Activated CD8-positive, alpha-beta T cell treated with anti-CD3 and anti-CD28 coated beads for 36 hours (primary cell): ENCODE measurements around the gene AHRR. TPM values are rescaled to one million over a fixed set of nuclear protein-coding genes. Genes with fewer than 3 reads are reported as not detected.

Experiments
- ATAC-seq: fragments of 200-7000 bp; cut with Tn5 transposase; one replicate; pipeline ENCODE4 v1.10.0; 2021; ENCODE audit warnings: mild to moderate bottlenecking, moderate library complexity
- CTCF ChIA-PET: fragments of 350-600 bp; sonication (Branson Sonifier 250); formaldehyde crosslinking; loops from one replicate; lab custom pipeline; 2021; ENCODE audit warnings: antibody characterized with exemption; lab: Charles Lee
- POLR2A ChIA-PET: fragments of 350-600 bp; sonication (Branson Sonifier 250); formaldehyde crosslinking; loops from one replicate; lab custom pipeline; 2021; ENCODE audit warnings: antibody characterized with exemption; lab: Charles Lee
- DNase-seq: peaks from one replicate; pipeline ENCODE4 v3.0.0-alpha.2; 2020
- H3K27ac Mint-ChIP-seq: one replicate; pipeline ENCODE4 v1.8.0; 2021; ENCODE audit warnings: mild to moderate bottlenecking, mixed read lengths
- H3K27me3 Mint-ChIP-seq: one replicate; pipeline ENCODE4 v1.8.0; 2021; ENCODE audit warnings: mixed read lengths
- H3K36me3 Mint-ChIP-seq: one replicate; pipeline ENCODE4 v1.8.0; 2021; ENCODE audit warnings: low read depth, mixed read lengths
- H3K4me1 Mint-ChIP-seq: one replicate; pipeline ENCODE4 v1.8.0; 2021; ENCODE audit warnings: low read depth, mixed read lengths
- H3K4me3 Mint-ChIP-seq: one replicate; pipeline ENCODE4 v1.8.0; 2021; ENCODE audit warnings: mild to moderate bottlenecking, moderate library complexity, mixed read lengths
- H3K9me3 Mint-ChIP-seq: one replicate; pipeline ENCODE4 v1.8.0; 2021; ENCODE audit warnings: mixed read lengths
- CTCF ChIP-seq: fragments of 200-600 bp; IDR thresholded peaks from one replicate; pipeline ENCODE4 v1.8.0; 2022; ENCODE audit warnings: antibody characterized with exemption, mild to moderate bottlenecking
- intact Hi-C: fragments of 100-400 bp; cut with micrococcal nuclease; formaldehyde crosslinking; loops from one replicate; pipeline ENCODE4 v1.10.0; 2022
- total RNA-seq, 2 experiments: library from RNA; stranded (reverse); gene quantifications; one replicate each; pipeline ENCODE4 v1.2.3, GENCODE V29; 2021

AHRR gene
- total RNA-seq, 2 experiments from 2014 or later: 26.3 to 27.9 TPM

GRCh38 chr5:353612-354580 is 32.4 kb downstream of the AHRR start:
- H3K4me3 Mint-ChIP-seq: no peak overlapping the region
- no peaks in the 10 kb centered on the region for H3K9me3 Mint-ChIP-seq
- intact Hi-C loops: no loop called here
- ATAC-seq (no peak), DNase-seq (no peak)
- CTCF ChIA-PET: interaction anchor here (1.6 kb wide), 1 partner anchor 10 kb away, joined by 4 read pairs; no protein-coding TSS in a partner anchor
- H3K36me3 Mint-ChIP-seq: peaks cover 19% of the 10 kb centered on the region
- POLR2A ChIA-PET: interaction anchor here (1.1 to 1.5 kb wide), 5 partner anchors 8 to 18 kb away, joined by 3 to 5 read pairs (median 4); no protein-coding TSS in a partner anchor
- no peak for TF ChIP-seq CTCF
- peaks cover 3% of the 10 kb centered on the region for H3K4me1 Mint-ChIP-seq
- no peak overlapping the region for H3K27ac Mint-ChIP-seq
- H3K27me3 Mint-ChIP-seq: no peaks in the 10 kb centered on the region

GRCh38 chr5:354581-355378 is 33.3 kb downstream of the AHRR start:
- Mint-ChIP-seq H3K4me3 (no peak overlapping the region), H3K36me3 (peaks cover 23% of the 10 kb centered on the region), H3K9me3 (no peaks in the 10 kb centered on the region), H3K4me1 (peaks cover 3% of the 10 kb centered on the region), H3K27me3 (no peaks in the 10 kb centered on the region), H3K27ac (no peak overlapping the region)
- no peak for DNase-seq
- no peak for TF ChIP-seq CTCF
- ChIA-PET CTCF (no interaction called here), POLR2A (interaction anchor here (1.2 to 1.5 kb wide), 3 partner anchors 8 to 11 kb away, joined by 4 to 5 read pairs (median 5); no protein-coding TSS in a partner anchor)
- intact Hi-C loops: no loop called here
- ATAC-seq: no peak

- intact Hi-C loops: no loop called here
Observed at GRCh38 chr5:355379-355935, 33.9 kb downstream of the AHRR start.

GRCh38 chr5:355958-356357 is 34.4 kb downstream of the AHRR start:
- Mint-ChIP-seq H3K9me3 (no peaks in the 10 kb centered on the region), H3K27ac (no peak overlapping the region), H3K36me3 (peaks cover 19% of the 10 kb centered on the region), H3K4me3 (no peak overlapping the region), H3K4me1 (peaks cover 3% of the 10 kb centered on the region), H3K27me3 (no peaks in the 10 kb centered on the region)
- intact Hi-C loops: no loop called here
- TF ChIP-seq CTCF: no peak
- DNase-seq (no peak), ATAC-seq (no peak)
- CTCF ChIA-PET: no interaction called here
- POLR2A ChIA-PET: no interaction called here

More at GRCh38 chr5:355379-355935, 33.9 kb downstream of the AHRR start:
- ChIA-PET POLR2A (interaction anchor here (1.5 kb wide), 1 partner anchor 9 kb away, joined by 5 read pairs; no protein-coding TSS in a partner anchor), CTCF (no interaction called here)
- ATAC-seq: no peak
- no peak overlapping the region for H3K4me3 Mint-ChIP-seq
- TF ChIP-seq CTCF: no peak
- H3K4me1 Mint-ChIP-seq: peaks cover 3% of the 10 kb centered on the region
- peaks cover 21% of the 10 kb centered on the region for H3K36me3 Mint-ChIP-seq
- H3K9me3 Mint-ChIP-seq: no peaks in the 10 kb centered on the region
- H3K27ac Mint-ChIP-seq: no peak overlapping the region
- DNase-seq: no peak
- no peaks in the 10 kb centered on the region for H3K27me3 Mint-ChIP-seq
